Measurements from ENCODE around the gene PCBP3.
"Not testable (repeated sequence)": the region's sequence is repeated elsewhere in the genome, so short reads cannot be mapped to it uniquely, and the experiment has no call there.

Gene PCBP3

DNA sequence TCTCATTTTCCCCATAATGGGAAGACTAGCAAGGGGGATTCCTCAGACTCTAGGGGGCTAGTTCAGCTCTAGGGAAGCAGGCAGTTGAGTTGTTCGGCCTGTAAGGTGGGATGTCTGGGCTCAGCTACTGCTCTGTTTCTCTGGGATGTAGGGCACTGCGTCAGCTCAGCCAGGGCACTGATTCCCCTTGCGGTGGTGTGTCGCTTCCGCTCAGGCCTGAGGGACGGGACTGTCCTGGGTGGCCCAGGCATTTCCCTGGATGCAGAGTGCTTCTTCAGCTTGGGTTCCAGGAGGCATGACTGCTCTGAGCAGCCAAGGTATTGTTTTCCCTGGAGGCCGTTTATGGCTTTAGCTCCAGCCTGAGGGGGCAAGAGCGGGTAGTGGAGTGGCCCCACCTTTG, 38.8 kb upstream of the PCBP3 start:
- H3K4me3 ChIP-seq (ENCODE audit: insufficient read depth in 1 of 2, low read depth in 1 of 2, low read length in 2 of 2); H3K4ac ChIP-seq (ENCODE audit: low read depth in 1 of 2, low read length in 2 of 2); H3K4me1 ChIP-seq (ENCODE audit: control insufficient read depth, insufficient read depth, low read depth, low read length); H3K14ac ChIP-seq (ENCODE audit: low read length in 2 of 2); H2BK5ac ChIP-seq (ENCODE audit: low read depth, low read length, poor library complexity, severe bottlenecking); H3K9ac ChIP-seq (ENCODE audit: low read length); H4K91ac ChIP-seq (ENCODE audit: low read length); H2AK5ac ChIP-seq (ENCODE audit: low read length, severe bottlenecking); H2BK15ac ChIP-seq (ENCODE audit: low read depth, poor library complexity, severe bottlenecking); H3K18ac ChIP-seq (ENCODE audit: low read depth in 1 of 2, low read length in 2 of 2); H3K27ac ChIP-seq (ENCODE audit: low read length, poor library complexity, severe bottlenecking); H2BK120ac ChIP-seq (ENCODE audit: low read depth, low read length); H3K36me3 ChIP-seq (ENCODE audit: control insufficient read depth in 1 of 2, insufficient read depth in 2 of 2, low read depth in 1 of 2, low read length in 2 of 2); DNase-seq; H3K4me2 ChIP-seq (ENCODE audit: low read length, poor library complexity, severe bottlenecking); H2BK12ac ChIP-seq (ENCODE audit: low read length in 2 of 2); H2AFZ ChIP-seq (ENCODE audit: low read depth, low read length); H3K79me1 ChIP-seq (replicated peaks; ENCODE audit: low read length, poor library complexity, severe bottlenecking); H4K8ac ChIP-seq (ENCODE audit: low read length); H3K23ac ChIP-seq (ENCODE audit: low read length in 2 of 2): not testable (repeated sequence)
- WGBS = 91% methylated on average over 2 of the region's 8 CpGs
- Histone ChIP-seq H3K9me3 (ENCODE audit: control insufficient read depth, low read length) (peaks cover 43% of the 10 kb centered on the region), H3K27me3 (ENCODE audit: control insufficient read depth in 1 of 2, insufficient read depth in 1 of 2, low read length in 2 of 2) (peaks cover 9 to 39% of the 10 kb centered on the region in 2 experiments)

DNA sequence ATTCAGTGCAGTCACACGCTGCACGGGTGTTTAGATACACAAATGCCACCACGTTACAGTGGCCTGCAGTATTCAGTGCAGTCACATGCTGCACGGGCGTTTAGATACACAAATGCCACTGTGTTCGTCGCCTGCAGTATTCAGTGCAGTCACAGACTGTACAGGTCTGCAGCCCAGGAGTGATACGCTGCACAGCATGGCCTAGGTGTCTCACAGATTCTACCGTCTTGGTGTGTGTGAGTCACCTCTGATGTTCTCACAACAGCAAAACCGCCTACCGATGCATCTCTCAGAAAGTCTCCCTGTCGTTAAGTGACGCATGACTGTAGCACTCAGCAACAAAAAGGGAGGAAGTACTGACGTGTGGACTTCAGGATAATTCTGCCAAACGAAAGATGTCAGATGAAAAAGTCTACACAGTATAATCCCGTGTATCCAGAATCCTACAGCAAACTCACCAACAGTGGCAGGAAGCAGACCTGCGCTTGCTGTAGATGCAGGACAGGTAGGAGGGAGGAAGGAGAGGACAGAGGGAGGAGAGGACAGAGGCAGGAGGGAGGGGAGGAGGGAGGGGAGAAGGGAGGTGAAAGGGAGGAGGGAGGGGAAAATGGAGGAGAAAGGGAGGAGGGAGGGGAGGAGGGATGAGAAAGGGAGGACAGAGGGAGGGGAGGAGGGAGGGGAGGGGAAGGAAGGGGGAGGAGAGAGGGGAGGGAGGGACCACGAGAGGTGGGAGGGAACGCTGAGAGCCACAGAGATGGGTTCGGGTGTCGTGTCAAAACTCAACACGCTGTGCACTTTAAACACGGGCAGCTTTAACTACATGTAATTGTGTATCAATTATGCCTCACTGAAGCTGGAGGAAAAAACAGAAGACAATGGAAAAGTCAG, 36.3 kb upstream of the PCBP3 start:
- Histone ChIP-seq H3K9me3 (ENCODE audit: control insufficient read depth, low read length) (peaks cover 25% of the 10 kb centered on the region), H3K23ac (ENCODE audit: low read length in 2 of 2) (no peak overlapping the region), H2BK5ac (ENCODE audit: low read depth, low read length, poor library complexity, severe bottlenecking) (no peak overlapping the region), H2BK120ac (ENCODE audit: low read depth, low read length) (no peak overlapping the region), H3K4ac (ENCODE audit: low read depth in 1 of 2, low read length in 2 of 2) (no peak overlapping the region), H3K9ac (ENCODE audit: low read length) (no peak overlapping the region), H2AK5ac (ENCODE audit: low read length, severe bottlenecking) (no peak overlapping the region), H3K27me3 (ENCODE audit: control insufficient read depth in 1 of 2, insufficient read depth in 1 of 2, low read length in 2 of 2) (peaks cover 9 to 53% of the 10 kb centered on the region in 2 experiments), H2BK15ac (ENCODE audit: low read depth, poor library complexity, severe bottlenecking) (no peak overlapping the region), H3K18ac (ENCODE audit: low read depth in 1 of 2, low read length in 2 of 2) (no peak overlapping the region), H3K27ac (ENCODE audit: low read length, poor library complexity, severe bottlenecking) (no peak overlapping the region), H3K36me3 (ENCODE audit: control insufficient read depth in 1 of 2, insufficient read depth in 2 of 2, low read depth in 1 of 2, low read length in 2 of 2) (no peaks in the 10 kb centered on the region), H3K4me2 (ENCODE audit: low read length, poor library complexity, severe bottlenecking) (no peak overlapping the region), H4K91ac (ENCODE audit: low read length) (no peak overlapping the region), H2BK12ac (ENCODE audit: low read length in 2 of 2) (no peak overlapping the region), H3K4me1 (ENCODE audit: control insufficient read depth, insufficient read depth, low read depth, low read length) (peaks cover 2% of the 10 kb centered on the region), H3K79me1 (replicated peaks; ENCODE audit: low read length, poor library complexity, severe bottlenecking) (no peaks in the 10 kb centered on the region), H2AFZ (ENCODE audit: low read depth, low read length) (no peak overlapping the region), H4K8ac (ENCODE audit: low read length) (no peak overlapping the region), H3K14ac (ENCODE audit: low read length in 2 of 2) (no peak overlapping the region), H3K4me3 (ENCODE audit: insufficient read depth in 1 of 2, low read depth in 1 of 2, low read length in 2 of 2) (no peak overlapping the region)
- DNase-seq = no peak
- 86% methylated on average over 23 of the region's 23 CpGs for WGBS

DNA sequence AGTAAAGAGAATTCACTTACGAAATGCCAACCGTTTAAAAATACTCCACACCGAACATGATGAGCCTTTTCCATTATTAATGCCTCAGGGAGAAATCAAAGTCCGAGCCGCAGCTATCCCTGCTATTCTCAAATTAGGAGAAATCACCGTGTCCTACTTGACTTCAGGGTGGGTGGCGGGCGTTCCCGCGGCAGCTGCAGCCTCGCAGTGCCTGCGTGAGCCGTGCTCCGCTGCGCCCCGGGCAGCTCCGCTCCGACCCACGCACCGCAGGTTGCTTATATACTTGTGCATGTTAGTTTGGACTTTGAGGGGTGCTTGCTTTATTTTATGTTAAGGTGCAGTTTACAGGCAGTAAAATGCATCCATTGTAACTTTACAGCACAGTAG, 35.6 kb upstream of the PCBP3 start:
- Histone ChIP-seq H3K4me3 (ENCODE audit: insufficient read depth in 1 of 2, low read depth in 1 of 2, low read length in 2 of 2) (peak overlapping the region in 1 of 2 experiments; percentile 31), H3K27me3 (ENCODE audit: control insufficient read depth in 1 of 2, insufficient read depth in 1 of 2, low read length in 2 of 2) (peaks cover 9 to 53% of the 10 kb centered on the region in 2 experiments)

DNA sequence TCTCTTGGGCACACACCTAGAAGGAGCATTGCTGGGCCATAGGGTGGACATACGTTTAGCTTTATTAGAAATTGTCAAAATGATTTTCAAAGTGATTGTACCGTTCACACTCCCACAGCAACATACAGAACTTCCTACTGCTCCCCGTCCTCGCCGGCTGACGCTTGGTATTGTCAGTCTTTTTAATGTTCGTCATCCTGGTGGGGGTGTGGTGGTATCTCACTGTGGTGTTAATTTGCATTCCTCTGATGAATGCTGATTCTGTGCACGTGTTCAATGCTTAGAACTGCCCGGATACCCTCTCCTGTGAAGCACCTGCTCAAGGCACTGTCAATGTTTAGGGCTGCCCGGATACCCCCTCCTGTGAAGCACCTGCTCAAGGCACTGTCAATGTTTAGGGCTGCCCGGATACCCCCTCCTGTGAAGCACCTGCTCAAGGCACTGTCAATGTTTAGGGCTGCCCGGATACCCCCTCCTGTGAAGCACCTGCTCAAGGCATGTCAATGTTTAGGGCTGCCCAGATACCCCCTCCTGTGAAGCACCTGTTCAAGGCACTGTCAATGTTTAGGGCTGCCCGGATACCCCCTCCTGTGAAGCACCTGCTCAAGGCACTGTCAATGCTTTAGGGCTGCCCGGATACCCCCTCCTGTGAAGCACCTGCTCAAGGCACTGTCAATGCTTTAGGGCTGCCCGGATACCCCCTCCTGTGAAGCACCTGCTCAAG, 34.6 kb upstream of the PCBP3 start:
- not testable (repeated sequence) for H2BK15ac ChIP-seq (ENCODE audit: low read depth, poor library complexity, severe bottlenecking); H3K18ac ChIP-seq (ENCODE audit: low read depth in 1 of 2, low read length in 2 of 2); H3K4ac ChIP-seq (ENCODE audit: low read depth in 1 of 2, low read length in 2 of 2); H3K27ac ChIP-seq (ENCODE audit: low read length, poor library complexity, severe bottlenecking); H3K4me3 ChIP-seq (ENCODE audit: insufficient read depth in 1 of 2, low read depth in 1 of 2, low read length in 2 of 2); H2AFZ ChIP-seq (ENCODE audit: low read depth, low read length); H2AK5ac ChIP-seq (ENCODE audit: low read length, severe bottlenecking); DNase-seq; H3K9me3 ChIP-seq (ENCODE audit: control insufficient read depth, low read length); H4K91ac ChIP-seq (ENCODE audit: low read length); H3K79me1 ChIP-seq (replicated peaks; ENCODE audit: low read length, poor library complexity, severe bottlenecking); H4K8ac ChIP-seq (ENCODE audit: low read length); H3K14ac ChIP-seq (ENCODE audit: low read length in 2 of 2); H3K4me2 ChIP-seq (ENCODE audit: low read length, poor library complexity, severe bottlenecking); H3K36me3 ChIP-seq (ENCODE audit: control insufficient read depth in 1 of 2, insufficient read depth in 2 of 2, low read depth in 1 of 2, low read length in 2 of 2); H2BK5ac ChIP-seq (ENCODE audit: low read depth, low read length, poor library complexity, severe bottlenecking); H3K9ac ChIP-seq (ENCODE audit: low read length); H3K4me1 ChIP-seq (ENCODE audit: control insufficient read depth, insufficient read depth, low read depth, low read length); H3K23ac ChIP-seq (ENCODE audit: low read length in 2 of 2); H2BK12ac ChIP-seq (ENCODE audit: low read length in 2 of 2); H2BK120ac ChIP-seq (ENCODE audit: low read depth, low read length)
- H3K27me3 ChIP-seq (ENCODE audit: control insufficient read depth in 1 of 2, insufficient read depth in 1 of 2, low read length in 2 of 2) = peaks cover 9 to 60% of the 10 kb centered on the region in 2 experiments
- 81% methylated on average over 14 of the region's 15 CpGs for WGBS

More for the DNA sequence above, 35.6 kb upstream of the PCBP3 start:
- H2AFZ ChIP-seq (ENCODE audit: low read depth, low read length) = no peak overlapping the region
- no peak overlapping the region for H4K8ac ChIP-seq (ENCODE audit: low read length)
- no peaks in the 10 kb centered on the region for H3K36me3 ChIP-seq (ENCODE audit: control insufficient read depth in 1 of 2, insufficient read depth in 2 of 2, low read depth in 1 of 2, low read length in 2 of 2)
- no peak overlapping the region for H3K4ac ChIP-seq (ENCODE audit: low read depth in 1 of 2, low read length in 2 of 2)
- H2AK5ac ChIP-seq (ENCODE audit: low read length, severe bottlenecking) = no peak overlapping the region
- H3K27ac ChIP-seq (ENCODE audit: low read length, poor library complexity, severe bottlenecking) = no peak overlapping the region
- WGBS = 97% methylated on average over 13 of the region's 20 CpGs
- H3K18ac ChIP-seq (ENCODE audit: low read depth in 1 of 2, low read length in 2 of 2) = no peak overlapping the region
- H4K91ac ChIP-seq (ENCODE audit: low read length) = no peak overlapping the region
- H3K9ac ChIP-seq (ENCODE audit: low read length) = no peak overlapping the region
- no peak overlapping the region for H3K14ac ChIP-seq (ENCODE audit: low read length in 2 of 2)
- no peaks in the 10 kb centered on the region for H3K79me1 ChIP-seq (replicated peaks; ENCODE audit: low read length, poor library complexity, severe bottlenecking)
- H2BK120ac ChIP-seq (ENCODE audit: low read depth, low read length) = no peak overlapping the region
- DNase-seq = no peak
- H3K23ac ChIP-seq (ENCODE audit: low read length in 2 of 2) = no peak overlapping the region
- peaks cover 19% of the 10 kb centered on the region for H3K9me3 ChIP-seq (ENCODE audit: control insufficient read depth, low read length)
- no peak overlapping the region for H3K4me2 ChIP-seq (ENCODE audit: low read length, poor library complexity, severe bottlenecking)
- H2BK5ac ChIP-seq (ENCODE audit: low read depth, low read length, poor library complexity, severe bottlenecking) = no peak overlapping the region
- H3K4me1 ChIP-seq (ENCODE audit: control insufficient read depth, insufficient read depth, low read depth, low read length) = peaks cover 2% of the 10 kb centered on the region
- H2BK15ac ChIP-seq (ENCODE audit: low read depth, poor library complexity, severe bottlenecking) = no peak overlapping the region
- no peak overlapping the region for H2BK12ac ChIP-seq (ENCODE audit: low read length in 2 of 2)
